Left lung (tissue), 10 donors: ENCODE measurements around the gene ZNF575. TPM values are rescaled to one million over a fixed set of nuclear protein-coding genes. Genes with fewer than 3 reads are reported as not detected.

Source experiments
- ATAC-seq: fragments of 200-7000 bp; cut with Tn5 transposase; one replicate; pipeline ENCODE4 v1.9.1; 2020; ENCODE audit warnings: moderate library complexity
- DNase-seq, 4 donors: peaks; one replicate each; pipeline ENCODE4 v3.0.0-alpha.2; 2013 to 2020
- H3K27ac ChIP-seq, 2 donors: fragments of 200-600 bp; sonication (generic) in 1 of 2; one replicate each; pipeline versions ENCODE4 v1.5.0 to v1.8.0; 2020 to 2021
- H3K27me3 ChIP-seq, 2 donors: fragments of 200-600 bp; sonication (generic) in 1 of 2; one replicate each; pipeline versions ENCODE4 v1.5.0 to v1.8.0; 2020 to 2021
- H3K36me3 ChIP-seq, 2 donors: fragments of 200-600 bp; sonication (generic) in 1 of 2; one replicate each; pipeline versions ENCODE4 v1.5.0 to v1.8.0; 2020 to 2021
- H3K4me1 ChIP-seq, 2 donors: fragments of 200-600 bp; one replicate each; pipeline ENCODE4 v1.8.0; 2021
- H3K4me3 ChIP-seq, 2 donors: fragments of 200-600 bp; sonication (generic) in 1 of 2; one replicate each; pipeline versions ENCODE4 v1.5.0 to v1.8.0; 2020 to 2021; ENCODE audit warnings: mild to moderate bottlenecking in 1 of 2
- H3K9me3 ChIP-seq, 2 donors: fragments of 200-600 bp; sonication (generic) in 1 of 2; one replicate each; pipeline versions ENCODE4 v1.5.0 to v1.8.0; 2020 to 2021
- CTCF ChIP-seq, 2 donors: fragments of 200-600 bp; sonication (generic) in 1 of 2; IDR thresholded peaks; one replicate each; pipeline versions ENCODE4 v1.5.0 to v1.8.0; 2021; ENCODE audit warnings: antibody characterized with exemption in 2 of 2
- intact Hi-C, 2 donors: fragments of 100-400 bp; cut with DNase I; formaldehyde crosslinking; loops; one replicate each; pipeline versions ENCODE4 v1.11.2 to v1.14.2; 2022
- polyA plus RNA-seq, 6 donors: library from polyadenylated mRNA; unstranded; fragments of 120-200 nt; gene quantifications; one replicate each; pipeline ENCODE4 v1.2.1, GENCODE V29; 2013; ENCODE audit not compliant: insufficient read length in 6 of 6
- total RNA-seq, 2 donors: library from RNA; stranded (reverse); fragmentation: NEBNext Ultra II Directional; extraction: Animal tissue kit (Norgen Biotek cat#: 25700); gene quantifications; one replicate each; pipeline ENCODE4 v1.2.1, GENCODE V29; 2021
- donor health status: DM: no; HTN: yes; CAD: no.
- donor health status: DM: no; HTN: no; CAD: no.

Gene ZNF575
- total and polyA plus RNA-seq, 8 donors = 1.2 to 3.3 (median 2.3) TPM

DNA sequence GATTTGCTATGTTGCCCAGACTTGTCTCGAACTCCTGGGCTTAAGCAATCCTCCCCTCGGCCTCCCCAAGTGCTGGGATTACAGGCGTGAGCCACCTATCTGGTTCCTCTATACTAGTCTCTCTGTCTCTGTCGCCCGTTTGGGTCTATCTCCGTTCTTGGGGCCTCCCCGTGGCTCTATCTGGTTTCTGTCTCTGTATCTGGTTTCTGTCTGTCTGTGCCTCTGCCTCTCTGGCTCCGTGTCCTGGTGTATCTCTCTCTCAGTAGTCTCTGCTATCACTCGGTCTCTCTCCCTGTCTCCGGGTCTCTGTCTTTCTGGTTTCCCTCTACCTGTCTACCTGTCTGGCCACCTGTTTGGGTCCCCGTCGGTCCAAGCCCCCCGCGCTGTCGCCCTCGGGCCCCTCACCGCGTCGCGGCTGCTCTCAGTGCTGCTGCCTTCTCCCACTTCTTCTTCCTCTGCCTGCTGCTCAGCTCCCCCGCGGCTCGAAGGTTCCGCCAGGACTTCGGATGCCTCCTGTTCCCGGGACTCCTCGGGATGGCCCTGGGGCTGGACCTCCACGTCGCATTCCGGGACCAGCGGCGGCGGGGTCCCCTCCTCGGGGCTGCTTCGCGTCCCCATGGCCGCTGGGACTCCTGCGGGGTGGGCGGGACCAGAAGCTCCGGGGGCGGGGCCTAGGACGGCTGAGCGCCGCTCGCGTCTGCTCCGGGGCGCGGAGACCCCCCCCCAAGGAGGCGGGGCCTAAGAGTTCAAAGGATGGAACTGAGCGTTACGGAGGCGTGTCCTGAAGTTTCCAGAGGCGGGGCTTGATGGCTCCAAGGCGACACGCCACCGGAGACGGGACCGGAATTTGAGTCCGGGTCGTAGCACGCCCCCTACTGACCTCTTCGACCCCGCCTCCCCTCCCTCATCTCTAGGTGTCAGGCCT, 29.2 kb upstream of the ZNF575 start:
- peaks cover 2 to 25% of the 10 kb centered on the region in 2 donors for H3K4me1 ChIP-seq
- peaks cover 0 to 30% of the 10 kb centered on the region in 2 donors for H3K36me3 ChIP-seq
- peak; percentile 99 for ATAC-seq
- no peak for TF ChIP-seq CTCF (IDR thresholded peaks at IDR 0.05)
- no peaks in the 10 kb centered on the region for H3K27me3 ChIP-seq
- intact Hi-C loops = no loop called here
- peak overlapping the region; percentile 70 to 75 for H3K27ac ChIP-seq
- peak; percentile 90 to 97 (median 97) for DNase-seq
- H3K4me3 ChIP-seq = peak overlapping the region; percentile 60 to 69
- H3K9me3 ChIP-seq = no peaks in the 10 kb centered on the region

- Histone ChIP-seq H3K4me1 (peaks cover 2 to 25% of the 10 kb centered on the region in 2 donors), H3K9me3 (no peaks in the 10 kb centered on the region), H3K4me3 (peak within 1 kb of the TSS; percentile 60 to 69), H3K36me3 (peaks cover 0 to 38% of the 10 kb centered on the region in 2 donors), H3K27ac (peak within 1 kb of the TSS; percentile 70 to 75), H3K27me3 (no peaks in the 10 kb centered on the region)
- TF ChIP-seq CTCF (IDR thresholded peaks at IDR 0.05) = no peak
- DNase-seq = peak in 3 of 4 donors; percentile 45 to 82 (median 47)
- ATAC-seq = peak; percentile 61
- intact Hi-C loops = no loop called here
These were observed 28.4 kb upstream of the ZNF575 start, which contains the start of gene PHLDB3 for GRCh38 chr19:43504426-43505185. TSS of gene PHLDB3 (minus strand) at chr19:43504746. CDS start at chr19:43504118, 628 bp downstream.

- TF ChIP-seq CTCF (IDR thresholded peaks at IDR 0.05) = no peak
- Histone ChIP-seq H3K9me3 (no peaks in the 10 kb centered on the region), H3K4me1 (peaks cover 2 to 25% of the 10 kb centered on the region in 2 donors), H3K27ac (no peak overlapping the region), H3K27me3 (no peaks in the 10 kb centered on the region), H3K36me3 (peaks cover 0 to 44% of the 10 kb centered on the region in 2 donors), H3K4me3 (peak overlapping the region in 1 of 2 donors; percentile 60)
- no peak for ATAC-seq
- DNase-seq = no peak
- intact Hi-C loops = no loop called here
These were observed 27.9 kb upstream of the ZNF575 start for GRCh38 chr19:43505186-43505456.

DNA sequence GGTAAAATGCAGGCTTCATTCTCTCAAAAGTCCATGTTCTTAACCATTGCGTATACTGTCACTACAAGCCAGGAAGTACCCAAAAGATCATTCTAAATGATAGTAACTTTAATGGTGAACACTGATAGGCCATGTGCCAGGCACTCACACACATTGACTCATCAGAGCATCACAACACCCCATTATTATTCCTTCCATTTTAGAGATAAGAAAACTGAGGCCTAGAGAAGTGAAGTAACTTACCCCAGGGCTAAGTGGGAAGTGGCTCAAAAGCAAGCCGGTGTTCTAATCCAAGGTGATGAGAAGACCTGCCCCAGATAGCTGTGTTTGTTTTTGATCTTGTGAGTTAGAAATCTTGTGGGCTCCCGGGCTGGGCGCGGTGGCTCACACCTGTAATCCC, 27.0 kb upstream of the ZNF575 start:
- H3K4me3 ChIP-seq = no peak overlapping the region
- intact Hi-C loops = no loop called here
- H3K9me3 ChIP-seq = no peaks in the 10 kb centered on the region
- H3K27ac ChIP-seq = no peak overlapping the region
- no peak for TF ChIP-seq CTCF (IDR thresholded peaks at IDR 0.05)
- DNase-seq = no peak
- ATAC-seq = no peak
- peaks cover 2 to 25% of the 10 kb centered on the region in 2 donors for H3K4me1 ChIP-seq
- no peaks in the 10 kb centered on the region for H3K27me3 ChIP-seq
- peaks cover 0 to 52% of the 10 kb centered on the region in 2 donors for H3K36me3 ChIP-seq

GRCh38 chr19:43506629-43507028, 26.4 kb upstream of the ZNF575 start:
- no peaks in the 10 kb centered on the region for H3K9me3 ChIP-seq
- peaks cover 0 to 54% of the 10 kb centered on the region in 2 donors for H3K36me3 ChIP-seq
- H3K4me1 ChIP-seq = peaks cover 2 to 29% of the 10 kb centered on the region in 2 donors
- no peak overlapping the region for H3K4me3 ChIP-seq
- H3K27me3 ChIP-seq = no peaks in the 10 kb centered on the region
- H3K27ac ChIP-seq = no peak overlapping the region
- intact Hi-C loops = no loop called here
- ATAC-seq (no peak), DNase-seq (no peak)
- TF ChIP-seq CTCF (IDR thresholded peaks at IDR 0.05) = no peak
